GM19455 (cell line): ENCODE data around the gene LMNTD2.

Source experiments
- ATAC-seq: cut with Tn5 transposase; IDR thresholded peaks from one replicate; pipeline ENCODE4 v1.9.1; 2021; ENCODE audit not compliant: unreplicated experiment

The LMNTD2 gene, protein sequence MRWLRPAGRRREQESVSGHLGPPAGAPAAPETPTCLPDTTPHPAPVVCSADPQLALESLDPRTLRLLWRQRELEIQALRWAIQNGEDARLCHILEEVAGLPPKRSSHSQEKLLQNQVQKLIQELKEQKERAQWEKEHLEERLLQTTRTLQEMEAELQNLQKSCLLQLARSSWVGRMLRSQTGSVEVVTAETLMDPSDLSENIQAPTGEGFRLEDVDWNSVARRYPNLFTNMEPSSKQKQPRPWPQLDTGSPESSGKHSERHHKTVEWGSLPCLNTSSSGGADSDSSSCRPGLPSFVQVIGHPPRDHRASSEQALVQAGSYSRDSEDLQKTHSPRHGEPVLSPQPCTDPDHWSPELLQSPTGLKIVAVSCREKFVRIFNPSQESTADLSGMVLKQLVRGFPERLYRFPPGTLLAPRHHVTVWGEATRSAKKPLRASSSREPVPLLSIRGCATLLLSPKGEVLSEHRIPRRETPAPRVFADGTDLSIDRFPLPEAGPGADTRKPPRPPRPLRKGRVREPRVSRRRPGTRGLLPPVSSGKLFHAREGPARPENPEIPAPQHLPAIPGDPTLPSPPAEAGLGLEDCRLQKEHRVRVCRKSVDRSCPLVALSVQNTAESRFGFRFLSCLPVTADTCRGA

GRCh38 chr11:560305-561147, at the start of gene LMNTD2, which contains the start of gene RASSF7:
LMNTD2 (minus strand) TSS chr11:560738; CDS start chr11:560716, 22 bp downstream.
RASSF7 (plus strand) TSS chr11:560970; CDS start chr11:561769, 799 bp downstream.
- ATAC-seq: peak; percentile 67

DNA sequence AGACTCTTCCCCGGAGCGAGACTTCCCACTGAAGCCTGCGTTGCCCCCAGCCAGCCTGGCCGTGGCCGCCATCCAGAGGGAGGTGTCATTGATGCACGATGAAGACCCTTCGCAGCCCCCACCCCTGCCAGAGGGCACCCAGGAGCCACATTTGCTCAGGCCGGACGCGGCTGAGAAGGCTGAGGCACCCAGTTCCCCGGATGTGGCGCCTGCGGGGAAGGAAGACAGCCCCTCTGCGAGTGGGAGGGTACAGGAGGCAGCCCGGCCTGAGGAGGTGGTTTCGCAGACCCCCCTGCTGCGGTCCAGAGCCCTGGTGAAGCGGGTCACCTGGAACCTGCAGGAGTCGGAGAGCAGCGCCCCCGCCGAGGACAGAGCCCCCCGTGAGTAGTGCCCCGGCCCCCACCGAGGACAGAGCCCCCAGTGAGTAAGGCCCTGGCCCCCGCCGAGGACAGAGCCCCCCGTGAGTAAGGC, 48.8 kb upstream of the LMNTD2 start:
- ATAC-seq: no peak

- ATAC-seq: no peak
Observed at GRCh38 chr11:608791-609251, 48.3 kb upstream of the LMNTD2 start.

GRCh38 chr11:607971-608659, 47.6 kb upstream of the LMNTD2 start:
- ATAC-seq: no peak

- no peak for ATAC-seq
Observed at GRCh38 chr11:607020-607780, 46.7 kb upstream of the LMNTD2 start.

DNA sequence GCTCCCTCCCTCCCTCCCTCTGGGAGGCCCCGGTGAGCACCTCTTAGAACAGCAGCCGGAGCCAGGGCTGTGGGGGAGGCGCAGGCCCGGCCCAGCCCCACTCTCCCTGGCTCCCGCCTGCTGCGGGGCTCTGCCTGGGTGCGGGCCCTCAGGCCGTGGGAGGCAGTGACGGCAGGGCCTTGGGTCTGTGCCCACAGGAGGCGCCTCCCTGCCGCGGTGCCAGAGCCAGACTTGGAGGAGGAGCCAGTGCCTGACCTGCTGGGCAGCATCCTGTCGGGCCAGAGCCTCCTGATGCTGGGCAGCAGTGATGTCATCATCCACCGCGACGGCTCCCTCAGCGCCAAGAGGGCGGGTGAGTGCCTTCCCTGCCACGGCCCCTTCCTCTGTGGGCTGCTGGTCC, 45.7 kb upstream of the LMNTD2 start:
- ATAC-seq: no peak

DNA sequence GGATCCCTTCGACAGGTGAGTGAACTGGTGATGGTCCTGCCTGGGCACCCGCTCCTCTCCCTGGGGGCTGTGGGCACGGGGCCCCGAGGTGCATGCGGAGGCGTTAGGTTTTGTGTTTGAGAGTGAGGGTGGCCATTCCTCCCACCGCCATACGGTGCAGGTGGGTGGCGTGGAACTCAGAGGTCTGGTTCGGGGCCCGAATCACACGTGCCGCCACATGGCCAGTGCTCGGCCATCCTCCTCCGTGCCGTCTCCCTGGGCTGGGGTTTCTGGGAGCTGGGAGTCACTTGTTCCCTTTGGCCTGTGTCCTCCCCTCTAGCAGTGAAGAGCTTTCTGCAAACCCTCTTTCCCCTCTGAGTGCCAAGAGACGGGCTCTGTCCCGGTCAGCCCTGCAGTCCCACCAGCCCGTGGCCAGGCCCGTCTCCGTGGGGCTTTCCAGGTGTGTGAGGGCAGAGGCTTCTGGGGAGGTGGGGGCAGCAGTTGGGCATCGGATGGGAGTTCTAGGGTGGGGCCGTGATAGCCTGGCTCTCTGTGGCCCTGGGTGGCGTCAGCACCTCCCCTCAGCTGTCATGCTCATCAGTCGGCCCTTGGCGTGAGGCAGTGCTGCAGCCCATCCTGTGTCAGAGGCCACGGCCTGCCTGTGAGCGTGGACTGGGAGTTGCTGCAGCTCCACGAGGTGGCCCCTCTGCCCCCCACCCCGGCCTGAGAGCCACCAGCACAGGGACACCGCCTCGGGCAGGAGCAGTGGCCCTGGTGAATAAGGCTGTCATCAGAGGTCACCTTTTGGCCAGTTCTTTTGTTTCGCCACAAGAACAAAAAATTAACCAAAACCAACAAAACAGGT, 45.0 kb upstream of the LMNTD2 start:
- no peak for ATAC-seq

DNA sequence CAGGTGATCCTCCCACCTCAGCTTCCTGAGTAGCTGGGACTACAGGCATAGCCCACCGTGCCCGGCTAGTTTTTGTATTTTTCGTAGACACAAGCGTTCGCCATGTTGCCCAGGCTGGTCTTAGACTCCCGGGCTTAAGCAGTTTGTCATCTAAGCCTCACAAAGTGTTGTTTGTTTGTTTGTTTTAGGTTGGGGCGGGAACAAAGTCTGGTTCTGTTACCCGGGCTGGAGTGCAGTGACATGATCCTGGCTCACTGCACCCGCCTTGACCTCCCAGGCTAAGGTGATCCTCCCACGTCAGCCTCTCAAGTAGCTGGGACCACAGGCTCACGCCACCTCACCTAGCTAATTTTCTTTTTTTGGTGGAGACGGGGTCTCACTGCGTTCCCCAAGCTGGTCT, 42.6 kb upstream of the LMNTD2 start:
- ATAC-seq: no peak

DNA sequence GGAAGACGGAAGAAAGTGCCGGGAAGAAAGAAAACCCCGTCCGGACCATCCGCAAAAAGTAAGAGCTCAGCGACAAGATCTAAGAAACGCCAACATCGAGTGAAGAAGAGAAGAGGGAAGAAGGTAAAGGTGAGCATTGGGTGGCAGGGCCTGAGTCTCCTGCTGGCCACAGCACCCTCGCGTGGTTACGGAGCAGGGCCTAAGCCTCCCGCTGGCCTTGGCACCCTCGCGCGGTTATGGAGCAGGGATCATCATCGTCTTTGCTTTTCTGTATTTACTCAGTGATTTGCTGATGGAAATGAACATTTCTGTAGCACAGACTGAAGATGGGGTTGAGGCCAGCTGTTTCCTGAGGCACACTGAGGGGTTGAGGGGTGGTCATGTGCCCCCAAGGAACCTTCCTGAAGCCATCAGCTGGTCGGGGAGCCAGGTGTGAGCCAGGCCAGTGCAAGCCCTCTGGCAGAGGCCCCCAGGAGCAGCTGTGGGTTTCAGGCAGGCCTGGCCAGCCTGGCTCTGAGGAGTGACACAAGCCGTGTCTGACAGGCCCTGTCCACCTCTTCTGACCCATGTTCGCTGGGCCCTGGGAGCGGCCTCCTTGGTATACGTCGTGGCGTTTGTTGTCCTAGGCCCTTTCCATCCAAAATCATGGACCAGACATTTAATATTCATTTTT, 41.2 kb upstream of the LMNTD2 start:
- no peak for ATAC-seq

DNA sequence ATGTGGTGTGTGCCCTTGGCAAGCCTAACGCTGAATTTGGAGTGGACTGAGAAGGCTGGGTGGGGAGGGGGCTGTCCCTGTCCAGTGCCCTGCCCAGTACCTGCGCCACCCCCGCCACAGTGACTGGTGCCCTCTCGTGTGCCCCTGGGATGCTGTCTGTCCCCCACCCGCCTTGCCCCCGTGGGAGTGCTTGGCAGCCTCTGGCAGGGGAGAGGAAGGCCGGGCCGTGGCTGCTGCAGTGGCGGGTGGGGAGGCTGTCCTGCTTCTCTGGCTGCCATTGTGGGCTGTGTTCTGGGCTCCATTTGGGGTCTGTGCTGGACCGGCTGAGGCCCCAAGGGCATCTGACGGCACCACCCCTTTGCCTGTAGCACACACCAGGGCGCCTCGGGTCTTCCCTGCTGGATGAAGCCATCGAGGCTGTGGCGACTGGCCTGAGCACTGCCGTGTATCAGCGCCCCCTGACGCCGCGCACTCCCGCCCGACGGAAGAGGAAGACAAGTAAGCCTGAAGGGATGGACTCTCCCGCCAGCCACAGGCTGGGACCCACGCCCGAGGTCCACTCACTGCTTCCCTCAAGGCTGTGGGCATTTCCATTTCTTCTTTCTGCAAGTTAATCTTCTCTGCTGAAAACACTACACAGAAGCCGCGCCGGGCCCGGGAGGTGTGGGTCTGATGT, 37.6 kb upstream of the LMNTD2 start:
- ATAC-seq: no peak

GRCh38 chr11:597166-597725, 36.7 kb upstream of the LMNTD2 start:
- ATAC-seq: no peak

- no peak for ATAC-seq
Observed at GRCh38 chr11:596374-596773, 35.8 kb upstream of the LMNTD2 start.

GRCh38 chr11:595400-595799, 34.9 kb upstream of the LMNTD2 start:
- ATAC-seq: no peak

DNA sequence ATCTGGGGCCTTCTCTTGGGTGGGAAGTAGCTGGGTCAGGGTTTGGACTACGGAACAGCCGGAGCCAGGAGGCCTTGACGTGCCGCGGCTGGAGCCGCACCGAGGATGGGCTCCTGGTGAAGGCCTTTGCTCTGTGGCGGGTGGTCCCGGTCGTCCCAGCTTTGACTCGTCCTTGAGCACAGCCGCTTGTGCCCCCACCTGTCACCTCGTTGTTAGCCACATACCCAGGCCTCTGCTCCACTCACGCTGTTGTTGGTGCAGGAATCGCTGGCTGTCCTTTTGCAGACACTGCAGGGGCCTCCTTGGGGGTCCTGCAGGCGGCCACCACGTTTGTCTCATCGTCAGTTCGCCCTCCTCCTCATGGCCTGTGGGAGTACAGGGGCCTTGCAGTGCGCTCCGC, 32.8 kb upstream of the LMNTD2 start:
- ATAC-seq: no peak

- no peak for ATAC-seq
Observed at GRCh38 chr11:592918-593317, 32.4 kb upstream of the LMNTD2 start.

DNA sequence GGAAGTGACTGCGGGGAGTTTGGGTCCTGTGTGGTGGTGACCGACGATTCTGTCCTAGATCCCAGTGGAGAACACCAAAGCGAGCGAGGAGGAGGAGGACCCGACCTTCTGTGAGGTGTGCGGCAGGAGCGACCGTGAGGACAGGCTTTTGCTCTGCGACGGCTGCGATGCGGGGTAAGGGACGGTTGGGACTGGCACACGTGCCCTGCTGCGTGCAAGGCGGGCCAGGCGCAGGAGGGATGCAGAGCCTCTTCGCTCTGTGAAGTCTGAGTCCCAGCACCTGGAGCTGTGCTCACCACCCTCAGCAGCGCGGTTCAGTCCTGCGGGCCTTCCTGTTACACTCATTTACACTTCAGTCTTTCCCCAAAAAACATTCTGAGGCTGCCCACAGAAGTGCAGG, 32.0 kb upstream of the LMNTD2 start:
- no peak for ATAC-seq

DNA sequence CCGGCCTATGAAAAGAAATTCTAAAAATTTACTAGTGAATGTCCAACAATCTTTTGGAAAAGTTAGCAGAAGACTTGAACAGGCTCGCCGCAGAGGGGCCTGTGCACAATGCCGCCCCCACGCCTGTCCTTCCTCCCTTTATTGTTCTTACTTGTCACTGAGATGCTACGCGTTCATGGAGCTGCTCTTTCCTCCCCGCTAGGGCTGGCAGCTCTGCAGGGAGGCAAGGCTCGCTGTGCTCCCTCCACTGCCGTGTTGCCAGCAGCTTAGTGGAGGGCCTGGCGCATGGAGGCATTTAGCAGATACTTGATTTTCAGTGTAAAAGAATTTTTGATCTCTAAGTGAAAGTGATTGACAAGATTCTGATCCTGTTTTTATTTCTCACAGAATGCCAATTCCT, 30.5 kb upstream of the LMNTD2 start:
- ATAC-seq: no peak

DNA sequence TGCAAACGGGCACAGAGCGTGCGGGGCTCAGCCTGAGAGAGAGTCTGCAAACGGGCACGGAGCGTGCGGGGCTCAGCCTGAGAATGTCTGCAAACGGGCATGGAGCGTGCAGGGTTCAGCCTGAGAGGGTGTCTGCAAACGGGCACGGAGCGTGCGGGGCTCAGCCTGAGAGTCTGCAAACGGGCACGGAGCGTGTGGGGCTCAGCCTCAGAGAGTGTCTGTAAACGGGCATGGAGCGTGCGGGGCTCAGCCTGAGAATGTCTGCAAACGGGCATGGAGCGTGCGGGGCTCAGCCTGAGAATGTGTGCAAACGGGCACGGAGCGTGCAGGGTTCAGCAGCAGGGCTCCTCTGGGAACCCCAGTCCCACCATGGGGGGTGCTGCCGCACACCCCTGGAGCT, 29.3 kb upstream of the LMNTD2 start:
- ATAC-seq: no peak
